Mesenchymal stem cell (in vitro differentiated cells and primary cell): ENCODE results near the gene KIAA1217.

ENCODE experiments used
- DNase-seq: peaks from one replicate; pipeline ENCODE4 v3.0.0-alpha.2; 2013
- H2AFZ ChIP-seq: one replicate; pipeline ENCODE4 v1.6.1; 2013; ENCODE audit warnings: low read depth, mild to moderate bottlenecking, control low read depth, inconsistent platforms, low read length, moderate library complexity
- H2AK5ac ChIP-seq: 2 replicates; pipeline ENCODE4 v1.6.1; 2013; ENCODE audit warnings: low read length, moderate library complexity, mild to moderate bottlenecking, inconsistent platforms; ENCODE audit not compliant: severe bottlenecking
- H2BK120ac ChIP-seq: one replicate; pipeline ENCODE4 v1.6.1; 2013; ENCODE audit warnings: low read depth, mild to moderate bottlenecking, inconsistent platforms, low read length, moderate library complexity
- H2BK12ac ChIP-seq, 2 experiments: one replicate each; pipeline ENCODE4 v1.6.1; 2013; ENCODE audit warnings: inconsistent platforms in 2 of 2, low read length in 2 of 2, mild to moderate bottlenecking in 2 of 2, moderate library complexity in 2 of 2, control low read depth in 1 of 2
- H2BK15ac ChIP-seq: one replicate; pipeline ENCODE4 v1.6.1; 2013; ENCODE audit warnings: mild to moderate bottlenecking, low read depth, inconsistent platforms; ENCODE audit not compliant: poor library complexity, severe bottlenecking
- H2BK5ac ChIP-seq: 2 replicates; pipeline ENCODE4 v1.6.1; 2013; ENCODE audit warnings: low read depth, mild to moderate bottlenecking, low read length, control low read depth, inconsistent platforms; ENCODE audit not compliant: poor library complexity, severe bottlenecking
- H3K14ac ChIP-seq, 2 experiments: one replicate each; pipeline ENCODE4 v1.6.1; 2013; ENCODE audit warnings: inconsistent platforms in 2 of 2, low read length in 2 of 2, control low read depth in 1 of 2, mild to moderate bottlenecking in 1 of 2, moderate library complexity in 1 of 2
- H3K18ac ChIP-seq, 2 experiments: one replicate each; pipeline ENCODE4 v1.6.1; 2013; ENCODE audit warnings: inconsistent platforms in 2 of 2, low read length in 2 of 2, control low read depth in 1 of 2, low read depth in 1 of 2, mild to moderate bottlenecking in 1 of 2
- H3K23ac ChIP-seq, 2 experiments: one replicate each; pipeline ENCODE4 v1.6.1; 2013; ENCODE audit warnings: inconsistent platforms in 2 of 2, low read length in 2 of 2, mild to moderate bottlenecking in 2 of 2, moderate library complexity in 2 of 2, control low read depth in 1 of 2
- H3K27ac ChIP-seq: 2 replicates; pipeline ENCODE4 v1.5.1; 2013; ENCODE audit warnings: mild to moderate bottlenecking, moderate library complexity, low read length, control low read depth, inconsistent platforms; ENCODE audit not compliant: poor library complexity, severe bottlenecking
- H3K27me3 ChIP-seq, 2 experiments: 2 replicates each; pipeline versions ENCODE4 v1.6.1 to v1.7.0; 2013; ENCODE audit warnings: low read length in 2 of 2, mild to moderate bottlenecking in 2 of 2, moderate library complexity in 2 of 2, control low read depth in 1 of 2, inconsistent platforms in 1 of 2; ENCODE audit not compliant: control insufficient read depth in 1 of 2, insufficient read depth in 1 of 2
- H3K36me3 ChIP-seq, 2 experiments: 2 replicates each; pipeline versions ENCODE4 v1.6.1 to v1.7.0; 2013; ENCODE audit warnings: low read length in 2 of 2, control low read depth in 1 of 2, inconsistent platforms in 1 of 2, low read depth in 1 of 2, mild to moderate bottlenecking in 1 of 2; ENCODE audit not compliant: insufficient read depth in 2 of 2, control insufficient read depth in 1 of 2
- H3K4ac ChIP-seq, 2 experiments: one replicate each; pipeline ENCODE4 v1.6.1; 2013; ENCODE audit warnings: inconsistent platforms in 2 of 2, low read length in 2 of 2, mild to moderate bottlenecking in 2 of 2, moderate library complexity in 2 of 2, control low read depth in 1 of 2, low read depth in 1 of 2
- H3K4me1 ChIP-seq: 2 replicates; pipeline ENCODE4 v1.6.1; 2013; ENCODE audit warnings: low read depth, low read length, control low read depth; ENCODE audit not compliant: control insufficient read depth, insufficient read depth
- H3K4me2 ChIP-seq: 2 replicates; pipeline ENCODE4 v1.6.1; 2013; ENCODE audit warnings: low read length, mild to moderate bottlenecking, inconsistent platforms; ENCODE audit not compliant: poor library complexity, severe bottlenecking
- H3K4me3 ChIP-seq, 2 experiments: 2 replicates each; pipeline versions ENCODE4 v1.5.1 to v1.7.0; 2013; ENCODE audit warnings: low read length in 2 of 2, mild to moderate bottlenecking in 2 of 2, control low read depth in 1 of 2, low read depth in 1 of 2; ENCODE audit not compliant: insufficient read depth in 1 of 2
- H3K79me1 ChIP-seq: replicated peaks from 2 replicates; pipeline ENCODE4 v1.6.1; 2013; ENCODE audit warnings: mild to moderate bottlenecking, control low read depth, low read length, inconsistent platforms; ENCODE audit not compliant: poor library complexity, severe bottlenecking
- H3K9ac ChIP-seq: 2 replicates; pipeline ENCODE4 v1.7.0; 2013; ENCODE audit warnings: mild to moderate bottlenecking, low read length, moderate library complexity
- H3K9me3 ChIP-seq: 2 replicates; pipeline ENCODE4 v1.7.0; 2013; ENCODE audit warnings: mild to moderate bottlenecking, low read length; ENCODE audit not compliant: control insufficient read depth
- H4K8ac ChIP-seq: one replicate; pipeline ENCODE4 v1.6.1; 2013; ENCODE audit warnings: inconsistent platforms, mild to moderate bottlenecking, low read length, moderate library complexity
- H4K91ac ChIP-seq: one replicate; pipeline ENCODE4 v1.6.1; 2013; ENCODE audit warnings: mild to moderate bottlenecking, low read length, inconsistent platforms
- WGBS: methylation state at CpG from one replicate; pipeline ENCODE4 v1.1.7; 2013; ENCODE audit warnings: mixed read lengths; 5-methylcytosine and 5-hydroxymethylcytosine counted together

Gene KIAA1217

GRCh38 chr10:24434961-24435360 is 226.0 kb downstream of the KIAA1217 start:
- Histone ChIP-seq H3K23ac (no peak overlapping the region), H3K18ac (no peak overlapping the region), H3K4me2 (no peak overlapping the region), H3K4me3 (no peak overlapping the region), H2AK5ac (no peak overlapping the region), H3K79me1 (no peaks in the 10 kb centered on the region), H3K9ac (peak overlapping the region; percentile 7), H3K27me3 (no peaks in the 10 kb centered on the region), H3K4ac (no peak overlapping the region), H2BK120ac (no peak overlapping the region), H2BK15ac (no peak overlapping the region), H2BK5ac (no peak overlapping the region), H2BK12ac (no peak overlapping the region), H4K91ac (no peak overlapping the region), H2AFZ (no peak overlapping the region), H3K14ac (no peak overlapping the region), H3K4me1 (peaks cover 2% of the 10 kb centered on the region), H3K36me3 (no peaks in the 10 kb centered on the region), H3K27ac (no peak overlapping the region), H3K9me3 (no peaks in the 10 kb centered on the region), H4K8ac (no peak overlapping the region)
- WGBS: no CpG with 5 or more reads among the region's 1 CpG
- no peak for DNase-seq

- DNase-seq: peak; percentile 68
- no peak overlapping the region for H2AK5ac ChIP-seq
- WGBS: 42% methylated on average over 1 of the region's 1 CpG
- H3K9me3 ChIP-seq: no peaks in the 10 kb centered on the region
- no peak overlapping the region for H3K23ac ChIP-seq
- no peak overlapping the region for H2BK5ac ChIP-seq
- no peak overlapping the region for H4K8ac ChIP-seq
- H3K4ac ChIP-seq: no peak overlapping the region
- H3K4me2 ChIP-seq: no peak overlapping the region
- H3K36me3 ChIP-seq: no peaks in the 10 kb centered on the region
- no peak overlapping the region for H3K4me3 ChIP-seq
- peaks cover 2% of the 10 kb centered on the region for H3K4me1 ChIP-seq
- no peak overlapping the region for H3K27ac ChIP-seq
- no peak overlapping the region for H3K18ac ChIP-seq
- H2BK15ac ChIP-seq: no peak overlapping the region
- no peaks in the 10 kb centered on the region for H3K79me1 ChIP-seq
- H3K9ac ChIP-seq: peak overlapping the region; percentile 7
- no peaks in the 10 kb centered on the region for H3K27me3 ChIP-seq
- no peak overlapping the region for H2BK120ac ChIP-seq
- no peak overlapping the region for H2AFZ ChIP-seq
- H2BK12ac ChIP-seq: no peak overlapping the region
- no peak overlapping the region for H4K91ac ChIP-seq
- no peak overlapping the region for H3K14ac ChIP-seq
Observed at GRCh38 chr10:24435374-24435773, 226.4 kb downstream of the KIAA1217 start.

DNA sequence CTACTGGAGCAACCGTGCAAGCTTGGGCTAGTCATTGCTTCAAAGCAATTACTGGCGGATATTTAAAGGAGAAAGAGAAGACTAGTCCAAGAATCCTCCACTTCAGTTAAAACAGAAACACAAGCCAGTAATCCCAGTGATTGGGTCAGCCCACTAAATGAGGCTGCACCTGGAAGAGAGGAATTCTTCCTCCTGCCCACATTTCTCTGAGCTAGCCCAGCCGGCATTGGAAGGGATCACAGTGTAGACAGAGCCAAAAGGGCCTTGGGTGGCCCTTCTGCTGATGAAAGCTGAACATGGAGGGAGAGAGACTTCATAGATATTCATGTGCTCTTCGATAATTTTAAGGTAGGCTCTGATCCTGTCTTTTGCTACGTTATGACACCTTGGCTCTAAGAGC is 228.4 kb downstream of the KIAA1217 start:
- Histone ChIP-seq H2BK12ac (peak overlapping the region in 1 of 2 experiments; percentile 23), H3K36me3 (no peaks in the 10 kb centered on the region), H3K9ac (no peak overlapping the region), H3K4me2 (no peak overlapping the region), H3K9me3 (no peaks in the 10 kb centered on the region), H2BK120ac (no peak overlapping the region), H3K14ac (no peak overlapping the region), H2AK5ac (no peak overlapping the region), H3K4me1 (peaks cover 6% of the 10 kb centered on the region), H3K27ac (no peak overlapping the region), H4K8ac (no peak overlapping the region), H3K4ac (no peak overlapping the region), H4K91ac (no peak overlapping the region), H2BK15ac (no peak overlapping the region), H3K23ac (no peak overlapping the region), H3K27me3 (no peaks in the 10 kb centered on the region), H3K18ac (no peak overlapping the region), H2AFZ (no peak overlapping the region), H3K79me1 (no peaks in the 10 kb centered on the region), H3K4me3 (no peak overlapping the region), H2BK5ac (no peak overlapping the region)
- DNase-seq: no peak
- WGBS: 100% methylated on average over 5 of the region's 5 CpGs

DNA sequence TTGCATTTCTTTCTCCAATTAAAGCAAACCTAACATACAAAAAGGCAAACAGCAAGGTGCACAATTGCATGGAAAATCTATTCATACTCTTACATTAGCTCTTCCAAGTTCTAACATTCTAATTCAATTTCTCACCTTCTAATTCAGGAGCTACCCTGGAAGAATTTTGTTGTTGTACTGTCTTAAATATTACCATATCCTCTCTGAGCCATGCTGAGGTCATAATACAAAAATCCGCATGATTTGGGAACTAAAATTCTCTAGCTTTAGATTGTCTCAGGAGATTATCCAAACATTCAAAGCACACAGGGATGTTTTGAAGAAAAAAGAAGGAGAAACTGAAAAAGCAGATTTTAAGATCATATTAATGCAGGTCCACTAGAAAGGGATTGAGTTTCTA is 229.9 kb downstream of the KIAA1217 start:
- Histone ChIP-seq H3K9ac (peak overlapping the region; percentile 21), H3K4me3 (no peak overlapping the region), H2BK15ac (no peak overlapping the region), H3K4ac (no peak overlapping the region), H3K4me2 (no peak overlapping the region), H3K27ac (no peak overlapping the region), H3K14ac (no peak overlapping the region), H4K91ac (no peak overlapping the region), H3K79me1 (no peaks in the 10 kb centered on the region), H3K23ac (no peak overlapping the region), H3K27me3 (no peaks in the 10 kb centered on the region), H4K8ac (no peak overlapping the region), H3K4me1 (peaks cover 4% of the 10 kb centered on the region), H3K18ac (no peak overlapping the region), H3K36me3 (no peaks in the 10 kb centered on the region), H2AFZ (no peak overlapping the region), H2BK12ac (no peak overlapping the region), H2BK120ac (no peak overlapping the region), H2AK5ac (no peak overlapping the region), H2BK5ac (no peak overlapping the region), H3K9me3 (no peaks in the 10 kb centered on the region)
- no peak for DNase-seq
- WGBS: no CpG with 5 or more reads among the region's 1 CpG
